Spleen (tissue), 11 donors: ENCODE results near the gene MTHFR. TPM values are rescaled to one million over a fixed set of nuclear protein-coding genes. Genes with fewer than 3 reads are reported as not detected.
A peak's percentile ranks its signal among the peaks of the same experiment; 100 is the strongest.

Experiments used
- DNase-seq: peaks from one replicate; pipeline ENCODE4 v3.0.0-alpha.2; 2020
- H3K27ac ChIP-seq, 8 donors: fragments of 200-600 bp; sonication (generic) in 7 of 8; 1 replicate in 4 of 8; 2 replicates in 4 of 8; pipeline versions ENCODE4 v1.5.0 to v1.8.0; 2016 to 2021; ENCODE audit warnings: inconsistent platforms in 4 of 8, mild to moderate bottlenecking in 4 of 8, moderate library complexity in 1 of 8
- H3K27me3 ChIP-seq, 7 donors: fragments of 200-600 bp; sonication (generic) in 6 of 7; replicated peaks in 1 of 7; 1 replicate in 4 of 7; 2 replicates in 3 of 7; pipeline versions ENCODE4 v1.5.0 to v1.8.0; 2016 to 2021; ENCODE audit warnings: inconsistent platforms in 3 of 7, mild to moderate bottlenecking in 1 of 7
- H3K36me3 ChIP-seq, 6 donors: fragments of 200-600 bp; sonication (generic) in 5 of 6; 1 replicate in 4 of 6; 2 replicates in 2 of 6; pipeline versions ENCODE4 v1.5.0 to v1.8.0; 2016 to 2021; ENCODE audit warnings: inconsistent platforms in 2 of 6
- H3K4me1 ChIP-seq, 6 donors: fragments of 200-600 bp; sonication (generic) in 5 of 6; 1 replicate in 3 of 6; 2 replicates in 3 of 6; pipeline versions ENCODE4 v1.5.0 to v1.8.0; 2016 to 2021; ENCODE audit warnings: inconsistent platforms in 3 of 6
- H3K4me3 ChIP-seq, 8 donors: fragments of 200-600 bp; sonication (generic) in 7 of 8; 1 replicate in 4 of 8; 2 replicates in 4 of 8; pipeline versions ENCODE4 v1.5.0 to v1.8.0; 2016 to 2021; ENCODE audit warnings: inconsistent platforms in 4 of 8, mild to moderate bottlenecking in 4 of 8, moderate library complexity in 2 of 8
- H3K9me3 ChIP-seq, 8 donors: fragments of 200-600 bp; sonication (generic) in 7 of 8; 1 replicate in 4 of 8; 2 replicates in 4 of 8; pipeline versions ENCODE4 v1.5.0 to v1.8.0; 2016 to 2021; ENCODE audit warnings: inconsistent platforms in 4 of 8
- POLR2A ChIP-seq, 3 donors: fragments of 450-650 bp; IDR thresholded peaks; one replicate each; pipeline ENCODE4 v1.5.1; 2017; ENCODE audit warnings: antibody characterized with exemption in 3 of 3, mild to moderate bottlenecking in 1 of 3
- POLR2AphosphoS5 ChIP-seq, 3 donors: sonication (generic); formaldehyde crosslinking; IDR thresholded peaks; one replicate each; pipeline ENCODE4 v1.5.1; 2017; ENCODE audit warnings: antibody characterized with exemption in 3 of 3
- WGBS, 5 donors: extraction: QIAGEN DNeasy Blood & Tissue Kit in 3 of 5; methylation state at CpG; one replicate each; pipeline versions ENCODE4 v1.1.5 to v1.1.7; 2013 to 2018; 5-methylcytosine and 5-hydroxymethylcytosine counted together
- intact Hi-C: fragments of 100-400 bp; cut with DNase I; formaldehyde crosslinking; loops from one replicate; pipeline ENCODE4 v1.15.0; 2023; ENCODE audit warnings: low total_unique reads
- polyA plus RNA-seq, 3 donors: library from polyadenylated mRNA; stranded (reverse); fragments of 200-250 nt; gene quantifications; one replicate each; pipeline ENCODE4 v1.2.1, GENCODE V29; 2013
- small RNA-seq, 4 donors: library from RNA; depleted of rRNA; stranded (forward); fragments of <200 nt; gene quantifications; one replicate each; pipeline ENCODE3, GENCODE V24; 2016
- total RNA-seq, 7 donors: library from RNA; depleted of rRNA in 3 of 7; stranded (reverse); fragments of >200 nt in 3 of 7; fragmentation: NEBNext Ultra II Directional in 4 of 7; extraction: Animal tissue kit (Norgen Biotek cat#: 25700) in 4 of 7; gene quantifications; one replicate each; pipeline versions ENCODE4 v1.1.0 to v1.2.1, GENCODE V29; 2016 to 2021
- TF ChIP-seq, protein P1 (sequence below), 11 experiments: fragments of 200-600 bp in 7 of 11; fragments of 450-650 bp in 4 of 11; sonication (generic) in 4 of 11; IDR thresholded peaks in 8 of 11; conservative IDR thresholded peaks in 3 of 11; 1 replicate in 7 of 11; 2 replicates in 4 of 11; pipeline versions ENCODE4 v1.4.0 to v1.8.0; 2016 to 2021; ENCODE audit warnings: antibody characterized with exemption in 11 of 11, inconsistent platforms in 4 of 11, mild to moderate bottlenecking in 1 of 11
- donor health status: healthy with polysubstance abuse.
- donor health status: DM: no; HTN: no; CAD: no; lungs with moderate emphysema.
- donor health status: DM: no; HTN: no; CAD: no.
- donor health status: Bipolar disorder and iron deficiency.
- donor health status: healthy.
- donor health status: DM: no; HTN: no; CAD: no.
- donor health status: DM: yes; HTN: yes; CAD: no.

MTHFR gene
- total and polyA plus RNA-seq, 10 donors, result 6.7 to 79.8 (median 67.7) TPM

DNA sequence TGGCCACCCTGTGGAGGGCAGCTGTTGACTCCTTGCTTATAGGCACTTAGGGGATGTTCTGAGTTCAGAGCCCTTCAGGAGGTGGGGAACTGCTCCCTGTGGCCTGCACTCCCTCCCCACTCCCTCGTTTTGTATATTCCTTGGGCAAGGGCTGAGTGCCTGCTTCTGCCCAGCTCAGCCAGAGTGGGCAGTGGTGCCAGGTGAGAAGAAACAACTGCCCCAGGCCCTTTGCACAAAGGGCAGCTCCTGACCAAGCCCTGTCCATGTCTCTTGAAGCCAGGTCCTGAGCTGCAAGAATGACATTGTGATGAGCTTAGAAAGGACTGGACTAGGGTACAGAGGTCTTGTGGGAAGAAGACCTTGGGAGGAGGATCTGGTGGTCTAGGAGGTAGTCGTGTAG lies 67.7 kb downstream of the MTHFR start:
- WGBS, 5 donors, result 65 to 80% (median 67%) methylated on average over 2 of the region's 2 CpGs

DNA sequence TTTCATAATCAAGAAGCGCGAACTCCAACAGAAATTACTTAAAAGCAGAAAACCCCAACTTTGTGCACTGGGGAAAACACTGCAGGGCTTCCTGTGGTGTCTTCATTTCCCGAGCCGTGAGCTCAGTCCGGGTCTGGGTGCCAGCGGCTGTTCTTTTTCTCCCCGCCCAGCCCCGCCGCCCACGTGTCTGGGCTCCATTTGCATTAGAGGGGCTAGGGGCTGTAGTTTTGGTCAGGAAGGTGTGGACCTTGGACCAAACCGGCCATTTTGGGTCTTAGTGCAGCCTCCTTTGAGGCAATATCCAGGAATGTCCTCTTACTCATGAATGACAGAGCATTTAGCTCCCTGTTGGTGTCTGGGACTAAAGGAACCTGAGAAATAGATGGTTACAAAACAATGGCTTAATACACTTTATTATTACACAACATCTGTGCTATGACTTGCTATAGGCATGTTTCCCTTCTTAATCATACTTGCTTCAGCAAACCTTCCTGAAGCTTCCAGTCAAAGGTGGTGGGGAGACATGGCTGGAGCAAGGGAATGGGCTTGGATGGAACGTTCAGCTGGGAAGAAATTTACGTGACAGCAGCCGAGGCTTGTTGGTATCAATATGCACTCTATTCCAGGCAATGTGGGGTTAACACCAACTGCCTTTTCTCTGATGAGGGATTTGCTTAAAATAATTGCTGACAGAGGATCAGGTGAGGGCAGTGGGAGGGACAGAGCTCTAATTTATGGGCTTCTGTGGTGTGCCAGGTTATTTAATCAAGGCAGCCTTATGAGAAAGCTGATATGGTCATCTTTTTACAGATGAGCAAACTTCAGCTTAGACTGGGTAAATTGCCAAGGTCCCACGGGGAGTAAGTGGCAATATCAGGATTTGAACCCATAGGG lies 68.8 kb downstream of the MTHFR start:
- peak overlapping the region; percentile 73 to 100 (median 94) for H3K27ac ChIP-seq
- H3K4me1 ChIP-seq, result peaks cover 31 to 100% (median 79%) of the 10 kb centered on the region in 6 donors
- no peaks in the 10 kb centered on the region for H3K36me3 ChIP-seq
- intact Hi-C loops, result no loop called here
- TF ChIP-seq, protein P1, sequence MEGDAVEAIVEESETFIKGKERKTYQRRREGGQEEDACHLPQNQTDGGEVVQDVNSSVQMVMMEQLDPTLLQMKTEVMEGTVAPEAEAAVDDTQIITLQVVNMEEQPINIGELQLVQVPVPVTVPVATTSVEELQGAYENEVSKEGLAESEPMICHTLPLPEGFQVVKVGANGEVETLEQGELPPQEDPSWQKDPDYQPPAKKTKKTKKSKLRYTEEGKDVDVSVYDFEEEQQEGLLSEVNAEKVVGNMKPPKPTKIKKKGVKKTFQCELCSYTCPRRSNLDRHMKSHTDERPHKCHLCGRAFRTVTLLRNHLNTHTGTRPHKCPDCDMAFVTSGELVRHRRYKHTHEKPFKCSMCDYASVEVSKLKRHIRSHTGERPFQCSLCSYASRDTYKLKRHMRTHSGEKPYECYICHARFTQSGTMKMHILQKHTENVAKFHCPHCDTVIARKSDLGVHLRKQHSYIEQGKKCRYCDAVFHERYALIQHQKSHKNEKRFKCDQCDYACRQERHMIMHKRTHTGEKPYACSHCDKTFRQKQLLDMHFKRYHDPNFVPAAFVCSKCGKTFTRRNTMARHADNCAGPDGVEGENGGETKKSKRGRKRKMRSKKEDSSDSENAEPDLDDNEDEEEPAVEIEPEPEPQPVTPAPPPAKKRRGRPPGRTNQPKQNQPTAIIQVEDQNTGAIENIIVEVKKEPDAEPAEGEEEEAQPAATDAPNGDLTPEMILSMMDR (IDR thresholded peaks at IDR 0.05 in 8 of 11, conservative IDR thresholded peaks at IDR 0.05 in 3 of 11), result no peak
- TF ChIP-seq POLR2A (IDR thresholded peaks at IDR 0.05), result no peak
- peak; percentile 5 to 57 (median 13) for TF ChIP-seq POLR2AphosphoS5 (IDR thresholded peaks at IDR 0.05)
- peak overlapping the region; percentile 61 to 92 (median 82) for H3K4me3 ChIP-seq
- peak; percentile 88 for DNase-seq
- H3K27me3 ChIP-seq, result no peaks in the 10 kb centered on the region
- no peaks in the 10 kb centered on the region for H3K9me3 ChIP-seq
- WGBS, 5 donors, result 9 to 17% (median 17%) methylated on average over 15 of the region's 15 CpGs

More for the DNA sequence above, 67.7 kb downstream of the MTHFR start:
- DNase-seq, result peak; percentile 63
- no peaks in the 10 kb centered on the region for H3K27me3 ChIP-seq
- H3K36me3 ChIP-seq, result no peaks in the 10 kb centered on the region
- H3K9me3 ChIP-seq, result no peaks in the 10 kb centered on the region
- H3K4me1 ChIP-seq, result peaks cover 25 to 100% (median 74%) of the 10 kb centered on the region in 6 donors
- TF ChIP-seq, protein P1 (IDR thresholded peaks at IDR 0.05 in 8 of 11, conservative IDR thresholded peaks at IDR 0.05 in 3 of 11), result no peak
- TF ChIP-seq POLR2A (IDR thresholded peaks at IDR 0.05) (no peak), POLR2AphosphoS5 (IDR thresholded peaks at IDR 0.05) (no peak)
- intact Hi-C loops, result no loop called here
- H3K27ac ChIP-seq, result peak overlapping the region in 6 of 8 donors; percentile 90 to 100 (median 96)
- H3K4me3 ChIP-seq, result peak overlapping the region in 4 of 8 donors; percentile 82 to 92 (median 86)

DNA sequence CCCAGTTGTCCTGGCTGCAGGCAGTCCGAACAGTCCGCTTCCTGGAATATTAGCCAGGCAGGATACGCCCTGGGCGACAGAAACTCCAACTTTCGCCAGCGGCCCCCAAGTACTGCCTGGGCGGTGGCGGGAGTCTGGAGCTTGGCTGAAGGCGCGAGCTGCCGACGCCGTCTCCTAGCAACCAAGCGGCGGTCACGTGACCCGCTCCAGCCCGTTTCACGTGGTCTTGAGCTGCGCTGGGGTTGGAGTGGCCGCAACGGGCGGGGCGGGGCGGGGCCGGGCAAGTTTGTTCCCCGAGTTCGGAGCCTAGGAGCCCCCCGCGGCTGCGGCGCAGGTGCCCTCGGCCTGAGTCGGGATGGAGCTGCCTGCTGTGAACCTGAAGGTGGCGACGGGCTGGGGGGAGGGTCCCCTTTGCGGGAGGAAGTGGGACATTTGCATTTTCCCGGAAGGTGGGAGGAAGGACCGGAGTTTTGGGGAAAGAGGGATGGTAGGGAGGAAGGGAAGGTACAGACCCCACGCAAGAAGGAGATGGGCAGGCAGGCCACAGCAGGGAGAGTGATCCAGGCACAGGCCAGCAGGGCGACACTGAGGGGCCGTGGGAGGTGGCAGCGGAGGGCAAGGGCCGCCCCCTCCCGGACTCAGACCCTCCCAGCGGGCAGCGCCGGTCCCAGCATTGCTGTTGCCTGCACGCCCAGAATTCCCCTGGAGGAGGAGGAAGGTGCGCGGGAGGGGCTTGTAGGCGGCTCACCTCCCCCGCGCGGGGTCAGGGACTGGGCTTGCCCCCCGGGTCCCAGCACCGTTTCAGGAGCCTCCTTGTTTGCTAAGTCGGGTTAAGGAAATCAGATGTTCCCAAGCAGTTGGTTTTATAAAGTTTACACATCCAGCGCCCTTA lies 69.7 kb downstream of the MTHFR start, which contains the start of gene AGTRAP:
AGTRAP (plus strand) TSS at position 283 of the 892 bp plus-strand sequence; CDS start at position 356, 73 bp downstream.
- WGBS, 5 donors, result 0 to 3% (median 2%) methylated on average over 31 to 59 of the region's 59 CpGs
- H3K4me1 ChIP-seq, result peaks cover 33 to 100% (median 79%) of the 10 kb centered on the region in 6 donors
- no peaks in the 10 kb centered on the region for H3K9me3 ChIP-seq
- peak within 1 kb of the TSS; percentile 61 to 92 (median 82) for H3K4me3 ChIP-seq
- H3K27me3 ChIP-seq, result no peaks in the 10 kb centered on the region
- TF ChIP-seq, protein P1 (IDR thresholded peaks at IDR 0.05 in 8 of 11, conservative IDR thresholded peaks at IDR 0.05 in 3 of 11), result no peak
- TF ChIP-seq POLR2A (IDR thresholded peaks at IDR 0.05), result peak in 1 of 3 donors; percentile 39
- peak; percentile 66 to 85 (median 83) for TF ChIP-seq POLR2AphosphoS5 (IDR thresholded peaks at IDR 0.05)
- intact Hi-C loops, result no loop called here
- DNase-seq, result peak; percentile 99
- no peaks in the 10 kb centered on the region for H3K36me3 ChIP-seq
- peak within 1 kb of the TSS; percentile 73 to 100 (median 94) for H3K27ac ChIP-seq

Small RNA genes within 50 kb of the gene (small RNA-seq; reads per million reads assigned to genes)
- 0 reads per million in 4 donors for gene RF02156
- 0 reads per million in 4 donors for gene RF02157
- 0 reads per million in 4 donors for gene RF02158

Other genes starting within 250 kb of the MTHFR start
- 1 to 10 TPM; 2.1 to 6.7 (median 4.5) TPM for gene FBXO2, start 151.5 kb downstream of the MTHFR start, total RNA-seq
- 1 to 10 TPM; 3.8 to 5.8 (median 5.8) TPM for gene FBXO2, start 151.5 kb downstream of the MTHFR start, polyA plus RNA-seq
- gene FBXO44, start 151.1 kb downstream of the MTHFR start, total RNA-seq, result 10 to 100 TPM; 15.3 to 30.5 (median 21.6) TPM
- 10 to 100 TPM; 27.9 to 39.4 (median 37.1) TPM for gene FBXO44, start 151.1 kb downstream of the MTHFR start, polyA plus RNA-seq
- gene FBXO6, start 141.8 kb downstream of the MTHFR start, total RNA-seq, result 10 to 100 TPM in 6 of 7 donors, 1 to 10 TPM in 1; 8.1 to 21.2 (median 14.5) TPM
- 10 to 100 TPM; 13.1 to 19.5 (median 16.5) TPM for gene FBXO6, start 141.8 kb downstream of the MTHFR start, polyA plus RNA-seq
- gene MAD2L2, start 124.8 kb downstream of the MTHFR start, total RNA-seq, result 10 to 100 TPM; 22.7 to 41.0 (median 29.8) TPM
- gene MAD2L2, start 124.8 kb downstream of the MTHFR start, polyA plus RNA-seq, result 10 to 100 TPM; 30.8 to 42.1 (median 37.2) TPM
- under 1 TPM in 4 of 7 donors, not detected in 3; 0.09 to 0.37 (median 0.17) TPM for gene DRAXIN, start 114.3 kb downstream of the MTHFR start, total RNA-seq
- gene DRAXIN, start 114.3 kb downstream of the MTHFR start, polyA plus RNA-seq, result under 1 TPM; 0.04 to 0.10 (median 0.06) TPM
- gene AGTRAP, start 69.8 kb downstream of the MTHFR start, total RNA-seq, result 100 to 1,000 TPM in 2 of 7 donors, 10 to 100 TPM in 5; 48.5 to 120 (median 64.2) TPM
- gene AGTRAP, start 69.8 kb downstream of the MTHFR start, polyA plus RNA-seq, result 10 to 100 TPM; 40.8 to 54.7 (median 50.5) TPM
- 1 to 10 TPM in 1 of 7 donors, under 1 TPM in 5, not detected in 1; 0.74 to 4.8 (median 0.86) TPM for gene C1orf167, start 43.8 kb downstream of the MTHFR start, total RNA-seq
- gene C1orf167, start 43.8 kb downstream of the MTHFR start, polyA plus RNA-seq, result 1 to 10 TPM in 2 of 3 donors, under 1 TPM in 1; 0.96 to 1.7 (median 1.7) TPM
- gene CLCN6, start 227 bp upstream of the MTHFR start, total RNA-seq, result 10 to 100 TPM; 21.2 to 34.4 (median 27.9) TPM
- gene CLCN6, start 227 bp upstream of the MTHFR start, polyA plus RNA-seq, result 10 to 100 TPM in 2 of 3 donors, 1 to 10 TPM in 1; 6.3 to 13.5 (median 12.4) TPM
- 1 to 10 TPM in 1 of 7 donors, not detected in 6; 2.6 TPM for gene NPPA, start 41.8 kb upstream of the MTHFR start, total RNA-seq
- gene NPPA, start 41.8 kb upstream of the MTHFR start, polyA plus RNA-seq, result 1 to 10 TPM in 1 of 3 donors, under 1 TPM in 2; 0.22 to 2.9 (median 0.24) TPM
- gene NPPB, start 53.0 kb upstream of the MTHFR start, total RNA-seq, result not detected
- gene NPPB, start 53.0 kb upstream of the MTHFR start, polyA plus RNA-seq, result under 1 TPM; 0.38 to 0.80 (median 0.57) TPM
- 10 to 100 TPM; 39.0 to 93.0 (median 45.8) TPM for gene KIAA2013, start 120.5 kb upstream of the MTHFR start, total RNA-seq
- gene KIAA2013, start 120.5 kb upstream of the MTHFR start, polyA plus RNA-seq, result 10 to 100 TPM; 20.7 to 36.2 (median 26.5) TPM
- gene PLOD1, start 128.8 kb upstream of the MTHFR start, total RNA-seq, result 10 to 100 TPM; 40.0 to 53.4 (median 46.4) TPM
- gene PLOD1, start 128.8 kb upstream of the MTHFR start, polyA plus RNA-seq, result 10 to 100 TPM; 11.6 to 19.7 (median 14.5) TPM
- gene MFN2, start 174.5 kb upstream of the MTHFR start, total RNA-seq, result 10 to 100 TPM; 47.3 to 69.6 (median 62.9) TPM
- gene MFN2, start 174.5 kb upstream of the MTHFR start, polyA plus RNA-seq, result 10 to 100 TPM; 14.8 to 28.1 (median 16.2) TPM
- gene MIIP, start 213.5 kb upstream of the MTHFR start, total RNA-seq, result 10 to 100 TPM; 33.2 to 65.5 (median 46.5) TPM
- gene MIIP, start 213.5 kb upstream of the MTHFR start, polyA plus RNA-seq, result 100 to 1,000 TPM in 1 of 3 donors, 10 to 100 TPM in 2; 38.0 to 109 (median 97.2) TPM